GM12865 (cell line): ENCODE data around the gene ISLR2.

Experiments used
- DNase-seq: peaks from one replicate; pipeline ENCODE4 v3.0.0; 2010; ENCODE audit warnings: low read depth
- H3K4me3 ChIP-seq: 2 replicates; pipeline ENCODE4 v1.5.1; 2011; ENCODE audit warnings: mild to moderate bottlenecking, low read depth, low read length, control low read depth
- TF ChIP-seq, protein P1 (sequence below): IDR thresholded peaks from 2 replicates; pipeline ENCODE4 v1.5.1; 2011; ENCODE audit warnings: low read length, control low read depth, low read depth, inconsistent platforms; ENCODE audit not compliant: insufficient read depth; ENCODE audit errors: missing control alignments

Gene ISLR2

DNA sequence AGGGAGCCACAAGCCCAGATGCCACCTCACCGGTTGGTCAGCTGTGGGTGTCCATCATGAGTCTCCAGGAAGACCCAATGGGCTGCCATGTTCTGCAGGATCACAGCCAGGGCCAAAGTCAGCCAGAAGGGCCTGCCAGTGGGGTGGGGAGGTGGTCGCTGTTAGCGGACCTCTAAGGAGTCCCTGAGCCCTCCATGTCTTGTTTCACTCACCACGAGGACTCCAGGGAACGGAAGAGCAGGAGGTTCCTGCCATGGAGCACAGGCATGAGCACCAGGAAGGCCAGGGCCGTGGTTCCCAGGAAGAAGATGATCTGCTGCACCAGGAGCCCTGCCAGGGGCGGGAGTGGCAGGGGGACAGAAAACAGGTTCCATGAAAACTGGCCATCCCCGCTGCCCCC is 51.7 kb downstream of the ISLR2 start:
- no peak overlapping the region for H3K4me3 ChIP-seq
- TF ChIP-seq, protein P1, sequence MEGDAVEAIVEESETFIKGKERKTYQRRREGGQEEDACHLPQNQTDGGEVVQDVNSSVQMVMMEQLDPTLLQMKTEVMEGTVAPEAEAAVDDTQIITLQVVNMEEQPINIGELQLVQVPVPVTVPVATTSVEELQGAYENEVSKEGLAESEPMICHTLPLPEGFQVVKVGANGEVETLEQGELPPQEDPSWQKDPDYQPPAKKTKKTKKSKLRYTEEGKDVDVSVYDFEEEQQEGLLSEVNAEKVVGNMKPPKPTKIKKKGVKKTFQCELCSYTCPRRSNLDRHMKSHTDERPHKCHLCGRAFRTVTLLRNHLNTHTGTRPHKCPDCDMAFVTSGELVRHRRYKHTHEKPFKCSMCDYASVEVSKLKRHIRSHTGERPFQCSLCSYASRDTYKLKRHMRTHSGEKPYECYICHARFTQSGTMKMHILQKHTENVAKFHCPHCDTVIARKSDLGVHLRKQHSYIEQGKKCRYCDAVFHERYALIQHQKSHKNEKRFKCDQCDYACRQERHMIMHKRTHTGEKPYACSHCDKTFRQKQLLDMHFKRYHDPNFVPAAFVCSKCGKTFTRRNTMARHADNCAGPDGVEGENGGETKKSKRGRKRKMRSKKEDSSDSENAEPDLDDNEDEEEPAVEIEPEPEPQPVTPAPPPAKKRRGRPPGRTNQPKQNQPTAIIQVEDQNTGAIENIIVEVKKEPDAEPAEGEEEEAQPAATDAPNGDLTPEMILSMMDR = no peak
- no peak for DNase-seq

DNA sequence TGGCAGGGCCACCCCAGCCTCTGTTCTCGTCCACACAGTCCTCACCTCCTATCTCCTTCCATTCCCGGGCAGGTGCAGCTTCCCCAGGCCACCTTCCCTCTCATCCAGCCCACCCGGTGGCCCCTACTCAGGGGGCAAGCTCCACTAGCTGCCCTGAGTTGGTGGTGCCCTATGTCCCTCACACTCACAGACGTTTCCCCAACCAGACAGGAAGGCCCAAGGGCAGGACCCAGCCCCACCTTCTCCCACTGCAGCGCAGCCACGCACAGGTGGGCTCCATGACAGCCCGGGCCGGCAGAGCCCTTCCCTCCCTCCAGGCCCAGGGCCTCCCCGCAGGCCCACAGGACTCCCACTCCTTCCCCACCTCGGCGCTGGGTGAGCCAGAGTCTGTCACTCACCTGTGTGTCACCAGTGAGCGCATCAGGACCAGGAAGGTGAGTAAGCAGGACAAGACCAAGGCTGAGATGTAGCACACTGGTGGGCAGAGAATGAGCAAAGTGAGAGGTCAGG is 54.3 kb downstream of the ISLR2 start:
- no peak for DNase-seq
- peak overlapping the region; percentile 13; the same call in 1 of the 2 replicates for H3K4me3 ChIP-seq
- TF ChIP-seq, protein P1 = no peak

DNA sequence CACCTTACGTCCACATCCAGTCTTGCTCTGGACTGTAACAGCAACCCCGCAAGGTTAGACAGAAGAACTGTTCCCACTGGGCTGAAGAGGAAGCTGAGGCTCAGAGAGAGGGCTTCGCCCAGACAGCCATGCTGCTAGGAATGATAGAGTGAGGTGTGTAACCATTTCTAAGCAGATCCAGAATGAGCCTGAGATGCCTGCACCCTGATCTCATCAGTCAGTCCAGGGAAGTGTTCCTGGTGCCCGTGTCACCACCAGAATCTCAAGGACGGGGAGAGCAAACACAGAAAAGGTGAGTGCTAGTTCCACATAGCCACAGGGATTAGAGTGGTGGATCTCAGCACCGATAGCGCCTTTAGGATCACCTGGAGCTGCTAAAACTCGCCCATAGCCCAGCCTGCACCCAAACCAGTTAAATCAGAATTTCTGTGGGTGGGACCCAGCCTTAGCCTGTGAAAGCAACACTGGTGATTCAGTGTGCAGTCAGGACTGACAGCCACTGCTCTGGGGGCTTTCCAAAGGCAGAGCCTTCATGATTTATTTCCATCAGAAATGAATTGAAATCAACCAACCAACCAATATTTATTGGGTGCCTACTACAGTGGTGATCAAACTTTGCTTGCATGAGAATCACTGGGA is 55.4 kb downstream of the ISLR2 start:
- no peak overlapping the region for H3K4me3 ChIP-seq
- DNase-seq = no peak
- TF ChIP-seq, protein P1 = no peak
